A204.1 (cell line): ENCODE measurements around the gene TMC8.

Experiments used
- FAIRE-seq: peaks from 2 replicates; lab custom pipeline; 2012; peaks lifted over from hg19 to GRCh38; lab: Jason Lieb, UNC

The TMC8 gene

GRCh38 chr17:78182504-78182903 lies 51.9 kb downstream of the TMC8 start:
- FAIRE-seq = no peak

GRCh38 chr17:78183916-78184315 lies 53.3 kb downstream of the TMC8 start:
- FAIRE-seq = no peak

DNA sequence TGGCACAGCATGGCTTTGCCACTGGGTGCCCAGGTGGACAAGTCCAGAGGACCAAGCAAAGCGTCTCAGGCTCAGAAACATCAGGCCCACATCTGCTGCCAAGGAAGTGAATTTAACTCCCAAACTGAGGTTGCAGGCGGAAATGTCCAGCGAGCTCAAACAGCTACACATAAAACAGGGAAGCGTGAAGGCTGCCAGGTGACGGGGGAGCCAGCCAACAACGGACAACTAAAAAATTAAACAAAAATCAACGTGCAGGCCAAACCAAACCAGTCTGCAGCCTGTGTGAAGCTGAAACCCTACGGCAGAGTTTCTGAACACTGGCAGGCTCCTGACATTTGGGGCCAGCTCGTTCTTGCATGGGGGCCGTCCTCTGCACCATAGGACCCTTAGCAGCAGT lies 53.8 kb downstream of the TMC8 start:
- no peak for FAIRE-seq

DNA sequence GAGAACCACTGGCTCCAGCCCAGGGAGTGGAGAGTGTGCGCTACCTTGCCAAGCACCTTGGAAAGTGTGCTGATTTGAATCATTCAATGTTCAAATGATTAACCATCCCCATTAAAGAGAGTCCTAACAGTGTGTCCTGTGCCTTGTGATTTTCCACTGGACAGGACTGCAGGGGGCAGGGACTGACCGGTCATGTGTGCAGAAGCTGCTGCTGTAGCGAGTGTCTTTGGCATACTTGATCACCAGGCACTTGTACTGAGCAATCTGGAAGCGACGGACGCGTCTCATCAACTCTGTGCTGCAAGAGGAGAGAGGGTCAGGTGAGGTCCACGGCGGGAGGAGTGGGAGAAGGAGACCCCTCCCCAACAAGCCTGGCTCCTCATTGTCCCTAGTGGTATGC lies 54.3 kb downstream of the TMC8 start:
- no peak for FAIRE-seq

- no peak for FAIRE-seq
Observed at GRCh38 chr17:78185981-78186691, 55.6 kb downstream of the TMC8 start.

DNA sequence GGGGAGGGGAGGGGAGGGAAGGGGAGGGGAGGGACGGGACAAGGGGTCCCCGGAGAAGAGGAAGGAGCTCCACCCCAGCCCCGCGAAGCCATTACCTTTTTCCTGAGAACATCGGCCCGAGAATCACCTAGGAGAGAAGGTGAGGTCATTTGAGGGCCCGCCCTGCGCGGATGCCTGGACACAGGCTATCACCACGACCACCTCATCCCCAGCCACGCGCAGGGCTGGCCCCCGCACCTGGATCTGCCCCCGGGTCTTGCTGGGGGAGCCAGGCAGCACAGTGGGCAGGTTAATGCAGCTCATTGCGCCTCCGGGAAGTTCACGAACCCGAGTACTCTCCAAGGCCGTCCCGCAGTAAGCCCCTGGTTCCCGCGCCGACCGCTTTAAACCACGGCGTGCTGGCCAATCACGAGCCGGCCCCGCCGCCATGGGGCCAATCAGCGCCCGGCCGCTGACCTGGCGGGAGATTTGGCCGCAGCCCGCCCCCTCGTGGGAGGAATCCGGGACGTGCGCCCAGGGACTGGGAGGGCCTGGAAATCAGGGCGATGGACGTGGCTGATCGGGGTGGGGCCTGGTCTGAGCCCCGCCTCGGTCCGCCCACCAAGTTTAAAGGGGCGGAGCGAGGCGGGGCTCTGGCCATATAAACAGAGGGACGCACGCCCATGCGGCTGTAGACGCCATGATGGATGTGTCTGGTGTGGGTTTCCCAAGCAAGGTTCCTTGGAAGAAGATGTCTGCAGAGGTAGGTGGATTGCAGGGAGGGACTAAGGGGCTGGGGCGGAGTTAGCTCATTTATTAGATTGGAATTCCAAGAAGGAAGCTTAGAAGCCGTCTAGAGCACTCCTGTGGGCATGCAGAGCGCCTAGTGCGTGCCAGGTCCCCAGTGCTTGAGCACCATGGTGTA lies 56.4 kb downstream of the TMC8 start, which contains the start of the genes AFMID and TK1:
Gene AFMID (plus strand): TSS at position 671 of the 904 bp plus-strand sequence. CDS start 9 bp downstream, at position 680.
Gene TK1 (minus strand): TSS at position 361 of the 904 bp plus-strand sequence. CDS start 58 bp downstream, at position 303.
- peak; percentile 98 for FAIRE-seq
